PFSK-1 (cell line): ENCODE results near the gene LCN12.

Experiments
- FOXP2 ChIP-seq: optimal IDR thresholded peaks from 2 replicates; pipeline ENCODE3; 2011; ENCODE audit warnings: borderline replicate concordance, control low read depth, inconsistent platforms; ENCODE audit not compliant: insufficient read depth; ENCODE audit errors: extremely low read length, extremely low read depth
- POLR2AphosphoS5 ChIP-seq: IDR thresholded peaks from 2 replicates; pipeline ENCODE4 v1.6.1; 2012; ENCODE audit warnings: low read depth, mild to moderate bottlenecking, control low read depth, low read length, moderate library complexity
- TAF1 ChIP-seq: IDR thresholded peaks from 2 replicates; pipeline ENCODE4 v1.6.1; 2012; ENCODE audit warnings: low read length, control low read depth, borderline replicate concordance; ENCODE audit not compliant: insufficient read depth
- TF ChIP-seq, protein P1 (sequence below), 2 experiments: IDR thresholded peaks; 2 replicates each; pipeline versions ENCODE4 v1.6.1 to v1.8.0; 2011 to 2012; ENCODE audit warnings: low read depth in 2 of 2, low read length in 2 of 2, control low read depth in 1 of 2, inconsistent platforms in 1 of 2, mild to moderate bottlenecking in 1 of 2, moderate library complexity in 1 of 2; ENCODE audit not compliant: insufficient read depth in 1 of 2

- TF ChIP-seq TAF1 (no peak), FOXP2 (no peak), POLR2AphosphoS5 (no peak)
- TF ChIP-seq, protein P1, sequence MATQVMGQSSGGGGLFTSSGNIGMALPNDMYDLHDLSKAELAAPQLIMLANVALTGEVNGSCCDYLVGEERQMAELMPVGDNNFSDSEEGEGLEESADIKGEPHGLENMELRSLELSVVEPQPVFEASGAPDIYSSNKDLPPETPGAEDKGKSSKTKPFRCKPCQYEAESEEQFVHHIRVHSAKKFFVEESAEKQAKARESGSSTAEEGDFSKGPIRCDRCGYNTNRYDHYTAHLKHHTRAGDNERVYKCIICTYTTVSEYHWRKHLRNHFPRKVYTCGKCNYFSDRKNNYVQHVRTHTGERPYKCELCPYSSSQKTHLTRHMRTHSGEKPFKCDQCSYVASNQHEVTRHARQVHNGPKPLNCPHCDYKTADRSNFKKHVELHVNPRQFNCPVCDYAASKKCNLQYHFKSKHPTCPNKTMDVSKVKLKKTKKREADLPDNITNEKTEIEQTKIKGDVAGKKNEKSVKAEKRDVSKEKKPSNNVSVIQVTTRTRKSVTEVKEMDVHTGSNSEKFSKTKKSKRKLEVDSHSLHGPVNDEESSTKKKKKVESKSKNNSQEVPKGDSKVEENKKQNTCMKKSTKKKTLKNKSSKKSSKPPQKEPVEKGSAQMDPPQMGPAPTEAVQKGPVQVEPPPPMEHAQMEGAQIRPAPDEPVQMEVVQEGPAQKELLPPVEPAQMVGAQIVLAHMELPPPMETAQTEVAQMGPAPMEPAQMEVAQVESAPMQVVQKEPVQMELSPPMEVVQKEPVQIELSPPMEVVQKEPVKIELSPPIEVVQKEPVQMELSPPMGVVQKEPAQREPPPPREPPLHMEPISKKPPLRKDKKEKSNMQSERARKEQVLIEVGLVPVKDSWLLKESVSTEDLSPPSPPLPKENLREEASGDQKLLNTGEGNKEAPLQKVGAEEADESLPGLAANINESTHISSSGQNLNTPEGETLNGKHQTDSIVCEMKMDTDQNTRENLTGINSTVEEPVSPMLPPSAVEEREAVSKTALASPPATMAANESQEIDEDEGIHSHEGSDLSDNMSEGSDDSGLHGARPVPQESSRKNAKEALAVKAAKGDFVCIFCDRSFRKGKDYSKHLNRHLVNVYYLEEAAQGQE (IDR thresholded peaks at IDR 0.05; ENCODE audit: insufficient read depth in 1 of 2, low read depth in 2 of 2, low read length in 2 of 2), result no peak
These were observed 17.8 kb upstream of the LCN12 start for GRCh38 chr9:136934277-136934676.
